ENCODE data around the gene RENBP.
A peak's percentile ranks its signal among the peaks of the same experiment; 100 is the strongest.

The RENBP gene

DNA sequence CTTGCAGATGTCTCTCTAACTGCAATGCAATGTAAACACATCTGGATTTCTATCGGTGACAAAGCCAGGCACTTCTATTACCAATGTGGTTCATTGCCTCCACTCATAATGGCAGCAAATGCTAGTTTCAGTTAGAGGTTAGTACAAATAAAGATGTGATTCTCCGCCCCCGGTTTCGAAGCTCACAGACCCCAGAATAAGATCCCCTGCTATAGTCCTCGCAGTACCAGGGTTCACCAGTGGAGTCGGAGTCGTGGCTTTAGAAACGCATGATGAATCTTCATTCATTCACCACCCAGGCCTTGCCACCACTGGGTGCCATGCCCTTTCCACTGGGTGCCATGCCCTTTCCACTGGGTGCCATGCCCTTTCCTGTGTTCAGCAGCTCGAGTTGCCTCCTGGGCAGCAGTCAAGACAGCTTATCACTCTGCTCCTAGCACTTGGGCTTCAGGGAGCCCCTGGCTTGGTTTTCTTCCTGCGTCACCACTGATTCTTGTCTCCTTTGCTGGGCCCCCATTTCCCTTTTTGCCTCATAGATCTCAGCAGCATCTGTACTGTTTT is 6.1 kb downstream of the RENBP start:
- no peak overlapping the region for H3K27ac ChIP-seq
- no peak for DNase-seq (ENCODE audit: low read depth, low spot score)

DNA sequence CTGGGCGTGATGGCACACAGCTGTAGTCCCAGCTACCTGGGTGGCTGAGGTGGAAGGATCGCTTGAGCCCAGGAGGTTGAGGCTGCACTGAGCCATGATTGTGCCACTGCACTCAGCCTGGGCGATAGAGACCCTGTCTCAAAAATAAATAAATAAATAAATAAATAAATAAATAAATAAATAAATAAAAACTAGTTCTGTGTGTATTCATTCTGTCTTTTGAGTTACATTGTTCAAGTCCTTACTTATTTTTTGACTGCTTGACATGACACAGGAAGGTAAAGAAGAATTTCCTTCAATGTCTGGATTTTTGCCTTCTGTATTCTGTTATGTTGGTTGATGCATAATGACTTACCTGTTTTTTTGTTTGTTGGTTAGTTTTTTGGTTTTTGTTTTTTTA is 7.4 kb downstream of the RENBP start:
- no peak for DNase-seq (ENCODE audit: low read depth, low spot score)
- no peak overlapping the region for H3K27ac ChIP-seq

DNA sequence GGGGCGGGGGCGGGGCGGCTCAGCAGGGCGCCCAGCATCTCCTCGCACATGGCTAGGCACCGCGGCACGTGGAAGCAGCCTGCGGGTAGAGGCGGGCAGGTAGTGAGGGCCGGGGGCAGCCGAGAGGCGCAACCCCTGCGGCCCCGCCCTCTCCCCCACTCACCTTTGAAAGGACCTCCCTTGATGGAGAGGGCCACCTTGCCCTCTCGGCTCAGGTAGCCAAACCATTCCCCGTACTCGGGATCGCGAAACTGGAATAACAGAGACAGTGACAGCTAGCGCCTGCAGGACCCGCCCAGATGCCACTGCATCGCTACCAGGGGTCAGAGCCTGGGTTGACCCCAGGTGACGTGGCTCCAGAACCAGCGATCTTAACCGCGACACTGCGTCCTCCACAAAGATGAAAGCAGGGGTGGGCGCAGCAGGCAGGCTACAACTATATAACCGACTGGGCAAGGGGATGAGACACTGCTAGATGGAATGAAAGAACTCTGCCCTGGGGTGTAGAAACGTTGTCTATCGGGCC is 9.1 kb downstream of the RENBP start:
- no peak for DNase-seq (ENCODE audit: low read depth, low spot score)
- H3K27ac ChIP-seq = no peak overlapping the region

DNA sequence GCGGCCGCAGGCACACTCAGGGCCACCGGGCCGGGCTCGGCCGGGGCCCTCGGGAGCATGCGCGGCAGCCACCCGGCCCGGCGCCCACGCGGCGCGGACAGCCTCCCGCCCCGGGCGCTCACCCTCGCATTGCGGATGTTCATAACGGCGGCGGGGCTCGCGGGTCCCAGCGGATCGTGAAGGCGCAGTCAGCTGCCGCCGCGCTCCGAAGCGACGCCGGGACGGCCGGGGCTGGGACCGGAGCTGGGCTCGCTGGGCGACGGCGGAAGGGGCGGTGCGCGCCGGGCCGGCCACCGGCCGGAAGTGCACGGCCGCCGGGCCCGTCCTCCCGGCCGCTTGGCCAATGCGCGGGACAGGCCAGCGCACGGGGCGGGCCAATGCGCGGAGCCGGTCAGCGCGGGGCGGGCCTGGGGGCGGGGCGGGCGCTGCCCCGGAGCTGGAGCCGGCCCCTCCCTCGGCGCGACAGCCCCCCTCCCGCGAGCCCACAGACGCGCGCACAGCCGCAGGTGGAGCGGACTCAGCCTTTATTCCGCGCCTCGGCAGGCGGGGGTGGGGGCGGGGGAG is 9.6 kb downstream of the RENBP start, which contains the start of gene NAA10:
Gene NAA10 (minus strand): TSS at position 276 of the 564 bp plus-strand sequence. CDS start 133 bp downstream, at position 143.
- no peak for DNase-seq (ENCODE audit: low read depth, low spot score)

DNA sequence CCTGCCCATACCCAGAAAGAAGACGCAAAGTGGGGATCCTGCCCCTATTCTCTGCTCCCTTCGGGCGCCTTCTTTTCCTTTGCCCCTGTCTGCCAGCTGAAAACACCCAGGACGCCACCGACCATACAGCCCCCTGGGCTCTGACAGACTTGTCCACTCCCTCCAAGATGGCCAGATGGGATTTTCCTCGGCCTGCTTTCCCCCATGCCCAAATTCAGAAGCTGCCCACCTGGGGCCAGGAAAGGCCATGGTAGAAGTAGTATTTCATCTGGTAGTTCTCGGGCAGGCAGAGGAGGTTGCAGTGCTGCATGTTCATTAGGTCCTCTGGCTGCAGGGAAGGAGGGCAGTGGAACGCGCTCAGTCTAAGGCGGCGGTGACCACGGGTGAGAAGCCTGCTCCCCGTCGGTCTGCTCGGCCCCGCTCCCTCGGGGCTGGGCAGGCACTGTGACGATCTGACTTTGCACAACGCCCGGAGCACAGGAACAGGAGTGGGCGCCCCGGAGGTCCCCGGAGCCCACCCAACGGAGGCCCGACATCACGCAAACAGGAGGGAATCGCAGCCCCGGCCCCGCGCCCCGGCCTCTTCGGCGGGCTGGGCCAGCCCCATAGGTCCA is 10.2 kb downstream of the RENBP start:
- peak overlapping the region; percentile 43 for H3K27ac ChIP-seq
- DNase-seq (ENCODE audit: low read depth, low spot score) = no peak

More for the DNA sequence above, 9.6 kb downstream of the RENBP start, which contains the start of gene NAA10:
- H3K27ac ChIP-seq = peak within 1 kb of the TSS; percentile 43

DNA sequence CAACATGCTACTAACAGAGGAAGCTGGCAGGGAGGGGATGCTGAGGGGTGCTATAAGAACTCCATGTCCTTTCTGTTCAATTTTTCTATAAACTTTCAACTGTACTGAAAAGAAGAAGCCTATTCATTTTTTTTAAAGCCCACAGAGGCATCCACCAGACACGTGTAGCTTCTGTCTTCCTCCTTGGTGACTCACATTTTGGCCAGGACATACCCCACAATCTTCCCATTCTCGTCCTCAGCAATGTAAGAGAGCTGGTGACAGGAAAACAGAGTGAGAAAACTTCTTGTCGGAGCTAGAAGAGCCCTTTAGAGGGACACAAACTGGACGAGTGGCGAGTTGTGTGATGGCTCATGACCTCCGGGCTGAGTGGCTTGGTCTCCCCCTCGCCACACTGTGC is 10.7 kb downstream of the RENBP start:
- no peak for DNase-seq (ENCODE audit: low read depth, low spot score)
- H3K27ac ChIP-seq = peak overlapping the region; percentile 43

DNA sequence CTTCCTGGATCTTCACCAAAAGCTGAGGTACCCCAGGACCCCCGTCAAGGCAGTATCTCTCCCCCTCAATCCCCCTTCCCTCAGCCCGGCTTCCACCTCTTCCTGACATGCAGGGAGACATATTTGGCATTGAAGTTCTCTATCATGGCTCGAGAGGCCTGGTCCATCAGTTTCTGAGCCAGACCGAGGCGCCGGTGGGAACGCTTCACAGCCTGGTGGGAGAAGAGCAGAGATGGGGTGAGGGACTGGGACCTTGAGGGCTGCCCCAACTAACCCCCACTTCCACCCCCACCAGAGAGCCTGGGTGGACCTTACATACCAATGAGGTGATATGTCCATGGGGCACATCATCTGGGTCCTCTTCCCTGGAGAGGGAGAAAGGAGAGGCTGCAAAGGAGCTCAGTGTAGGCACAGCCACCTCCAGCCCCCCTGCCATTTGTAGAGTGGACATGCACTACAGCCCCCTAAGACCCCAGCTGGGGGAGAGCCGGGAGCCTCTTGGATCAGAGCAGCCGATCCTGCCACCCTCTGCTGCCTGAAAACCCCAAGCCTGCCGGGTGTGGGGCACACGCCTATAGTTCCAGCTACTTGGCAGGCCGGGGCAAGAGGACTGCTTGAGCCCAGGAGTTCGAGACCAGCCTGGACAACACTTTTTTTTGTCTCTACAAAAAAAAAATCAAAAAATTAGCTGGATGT is 12.1 kb downstream of the RENBP start:
- H3K27ac ChIP-seq = no peak overlapping the region
- no peak for DNase-seq (ENCODE audit: low read depth, low spot score)

DNA sequence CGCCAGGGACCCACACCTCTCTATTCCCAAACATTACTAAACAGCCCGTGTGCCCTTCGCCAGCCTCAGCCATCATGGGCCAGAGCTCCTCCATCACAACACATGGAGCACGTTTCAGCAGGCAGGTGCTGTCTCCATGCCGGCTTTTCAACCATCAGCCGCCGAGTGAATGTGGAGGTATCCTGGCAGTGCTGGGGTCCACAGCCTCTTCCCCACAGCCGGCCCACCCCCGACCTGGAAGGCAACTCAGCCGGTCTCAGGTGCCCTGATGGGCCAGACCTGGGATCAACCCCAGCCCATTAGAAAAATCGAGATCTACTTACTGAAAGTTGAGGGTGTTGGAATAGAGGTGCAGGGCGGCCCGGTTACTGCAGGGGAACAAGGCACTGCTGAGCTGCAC is 12.7 kb downstream of the RENBP start:
- no peak for DNase-seq (ENCODE audit: low read depth, low spot score)
- no peak overlapping the region for H3K27ac ChIP-seq

DNA sequence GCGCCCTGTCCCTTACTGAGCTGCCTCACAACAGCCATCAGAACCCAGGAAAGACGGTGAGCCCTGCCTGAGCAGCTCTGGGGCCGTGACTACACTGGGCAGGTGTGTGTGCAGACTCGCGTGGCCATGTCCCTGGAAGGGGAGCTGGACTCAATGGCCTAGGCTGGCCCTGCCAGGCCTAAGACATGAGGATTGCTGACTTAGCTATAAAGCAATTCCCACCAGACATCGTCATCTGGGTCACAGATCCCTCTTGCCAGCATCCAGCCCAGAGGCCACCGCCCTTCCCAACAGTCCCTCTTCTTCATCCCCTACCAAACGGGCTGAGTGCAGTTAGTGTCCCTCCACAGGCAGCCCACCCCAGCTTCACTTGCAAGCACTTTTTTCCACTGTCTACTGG is 13.3 kb downstream of the RENBP start:
- DNase-seq (ENCODE audit: low read depth, low spot score) = no peak
- no peak overlapping the region for H3K27ac ChIP-seq

DNA sequence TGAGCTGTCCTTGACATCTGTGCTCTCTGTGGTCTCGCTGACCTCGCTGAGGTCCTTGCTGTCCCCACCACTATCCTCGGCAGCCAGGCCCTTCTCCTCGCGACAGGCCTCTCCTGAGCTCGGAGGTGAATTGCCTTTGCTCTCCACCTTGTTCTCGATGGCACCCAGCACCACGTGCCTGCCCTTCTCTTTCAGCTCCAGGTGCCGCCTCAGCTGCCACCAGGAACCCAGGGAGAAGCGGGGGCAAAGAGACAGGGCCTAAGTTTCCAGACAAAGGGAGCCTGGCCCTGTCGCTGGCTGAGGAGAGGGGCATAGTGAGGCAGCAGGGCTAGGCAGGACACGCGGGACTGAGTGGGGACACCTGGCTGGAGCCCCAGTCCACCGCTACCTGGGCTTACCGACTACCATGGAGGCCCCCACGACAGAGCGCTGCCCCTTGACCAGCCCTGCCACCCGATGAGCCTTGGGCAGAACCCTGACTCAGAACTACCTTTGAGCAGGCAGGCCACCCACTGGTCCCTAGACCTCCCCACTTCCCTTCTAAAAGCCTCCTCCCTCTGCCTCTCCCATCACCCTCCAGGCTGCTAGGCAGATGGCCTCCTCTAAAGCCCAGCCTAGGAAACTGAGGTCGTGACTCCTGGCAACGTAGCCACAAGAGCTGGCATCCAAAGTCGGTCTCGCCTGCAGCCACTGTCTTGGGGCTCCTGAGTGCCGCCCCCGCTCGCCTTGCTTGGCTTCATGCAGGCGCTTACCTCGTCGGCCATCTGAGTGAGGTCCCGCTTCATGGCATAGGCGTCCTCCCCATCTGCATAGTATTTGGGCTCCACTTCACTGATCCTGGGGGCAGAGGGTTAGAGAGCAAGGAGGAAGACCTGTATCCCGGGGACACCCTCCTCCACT is 14.2 kb downstream of the RENBP start:
- no peak for DNase-seq (ENCODE audit: low read depth, low spot score)
- H3K27ac ChIP-seq = no peak overlapping the region

DNA sequence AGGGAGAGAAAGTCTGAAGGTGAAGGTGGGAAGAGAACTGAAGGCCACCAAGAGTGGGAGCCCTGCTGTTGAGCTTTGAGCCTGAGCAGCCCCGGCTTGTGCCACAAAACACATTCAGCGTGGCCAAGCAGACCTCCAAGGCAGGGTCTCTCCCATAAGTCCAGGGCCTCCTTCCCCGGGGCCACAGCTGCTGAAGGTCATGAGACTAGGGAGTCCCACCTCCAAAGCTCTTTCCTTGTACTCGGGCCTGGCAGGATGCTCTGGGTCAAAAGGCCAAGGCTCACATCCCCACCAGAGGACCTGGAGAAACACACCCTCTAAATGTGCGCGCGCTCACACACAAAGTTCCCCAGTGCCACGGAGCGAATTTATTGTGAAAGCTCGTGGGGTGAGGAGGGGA is 14.9 kb downstream of the RENBP start:
- no peak for DNase-seq (ENCODE audit: low read depth, low spot score)
- H3K27ac ChIP-seq = no peak overlapping the region

DNA sequence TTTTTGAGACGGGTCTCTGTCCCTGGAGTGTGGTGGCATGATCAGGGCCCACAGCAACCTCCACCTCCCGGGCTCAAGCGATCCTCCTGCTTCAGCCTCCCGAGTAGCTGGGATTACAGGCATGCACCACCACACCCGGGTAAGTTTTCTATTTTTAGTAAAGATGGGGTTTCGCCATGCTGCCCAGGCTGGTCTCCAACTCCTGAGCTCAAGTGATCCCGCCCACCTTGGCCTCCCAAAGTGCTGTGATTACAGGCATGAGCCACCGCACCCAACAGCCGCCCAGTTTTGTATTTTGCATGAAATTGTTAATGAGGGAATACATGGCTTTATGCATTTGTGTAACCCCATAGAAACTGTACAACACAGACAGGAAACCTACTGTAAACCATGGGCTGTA is 15.6 kb downstream of the RENBP start:
- H3K27ac ChIP-seq = peak overlapping the region; percentile 91

DNA sequence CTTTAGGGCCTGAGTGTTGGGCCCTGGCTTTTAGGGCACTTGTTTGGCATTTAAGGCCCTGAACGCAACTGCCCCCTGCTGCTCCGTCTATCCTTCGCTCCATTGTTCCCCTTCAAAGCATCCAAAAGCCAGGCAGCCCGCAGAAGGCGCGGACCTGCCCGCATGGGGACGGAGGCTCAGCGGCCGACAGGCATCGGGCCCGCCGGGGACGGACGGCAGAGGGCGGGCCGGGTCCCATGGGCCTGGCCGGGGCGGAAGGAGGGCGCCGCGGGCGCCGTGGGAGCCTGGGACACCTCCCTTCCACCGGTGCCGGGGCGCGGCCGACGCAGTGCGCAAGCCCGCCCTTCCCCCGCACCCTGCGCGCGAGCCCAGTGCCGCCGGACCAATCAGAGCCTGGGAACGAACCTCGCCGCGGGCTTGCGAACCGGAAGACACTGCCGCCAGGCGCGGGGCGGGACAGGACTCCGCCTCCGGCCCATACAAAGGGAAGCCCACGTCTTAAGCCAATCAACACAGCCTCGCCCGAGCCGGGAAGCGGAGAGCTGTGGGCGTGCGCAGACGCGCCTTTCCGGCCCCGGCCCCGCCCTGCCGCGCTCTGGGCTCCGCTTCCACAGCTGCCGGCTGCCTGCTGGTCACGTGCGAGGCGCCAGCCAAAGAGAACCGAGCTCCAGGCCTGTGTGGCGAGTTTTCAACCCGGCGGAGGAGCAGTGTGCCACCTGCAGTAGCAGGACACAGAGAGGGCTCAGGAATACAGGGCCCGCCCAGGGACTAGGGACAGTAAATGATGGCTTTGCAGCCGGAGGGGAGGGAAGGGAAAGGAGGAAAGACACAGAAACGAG is 16.3 kb downstream of the RENBP start:
- peak; percentile 91 for DNase-seq (ENCODE audit: low read depth, low spot score)
- peak overlapping the region; percentile 91 for H3K27ac ChIP-seq

More for the DNA sequence above, 15.6 kb downstream of the RENBP start:
- no peak for DNase-seq (ENCODE audit: low read depth, low spot score)

DNA sequence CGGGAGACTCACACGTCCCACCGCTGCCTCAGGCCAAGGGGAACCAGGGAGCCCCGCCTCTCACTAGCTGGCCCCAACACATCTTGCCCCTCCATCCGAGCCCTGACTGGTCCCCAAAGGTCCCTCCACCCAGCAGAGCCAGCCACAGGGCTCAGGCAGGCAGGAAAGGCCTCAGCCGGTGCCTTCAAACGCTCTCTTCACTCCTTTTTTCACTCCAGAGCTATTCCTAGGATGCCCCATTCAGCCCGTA is 16.8 kb downstream of the RENBP start:
- peak overlapping the region; percentile 91 for H3K27ac ChIP-seq
- DNase-seq (ENCODE audit: low read depth, low spot score) = no peak

DNA sequence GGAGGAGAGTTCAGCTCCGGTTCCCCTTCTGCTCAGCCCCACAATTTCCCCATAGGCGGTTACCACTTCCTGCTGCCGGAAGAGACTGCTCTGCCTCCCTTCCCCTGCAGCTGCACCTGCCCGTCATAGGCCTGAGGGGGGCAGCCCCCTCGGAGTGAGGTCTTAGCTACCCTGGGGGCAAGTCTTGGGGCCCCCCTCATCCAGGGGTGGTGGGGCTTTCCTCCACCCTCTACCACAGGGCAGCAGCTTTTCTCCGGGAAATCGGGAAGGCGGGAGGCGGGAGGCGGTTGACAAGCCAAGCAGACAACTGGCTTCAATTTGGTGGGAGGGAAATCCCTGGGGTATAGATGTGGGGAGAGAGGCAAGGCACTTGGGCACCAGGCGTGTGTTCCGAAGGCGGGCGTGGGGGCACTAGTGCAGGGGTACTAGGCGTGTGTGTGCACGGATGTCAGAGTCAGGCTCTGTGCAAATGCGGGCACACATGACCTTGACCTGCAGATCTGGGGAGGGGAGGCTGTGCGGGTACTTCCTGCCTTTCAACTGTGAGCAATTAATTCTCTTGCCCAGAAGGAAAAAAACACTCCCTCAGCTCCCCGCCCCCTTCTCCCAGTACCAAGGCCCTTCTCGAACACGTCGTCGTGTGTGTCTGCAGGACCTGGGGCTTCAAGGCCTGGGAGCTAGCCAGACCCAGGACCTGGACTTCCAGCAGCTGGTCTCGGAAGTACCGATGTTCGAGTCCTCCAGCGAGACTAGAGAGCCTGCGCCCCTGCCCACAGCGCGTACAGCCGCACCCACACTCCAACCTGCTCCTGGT is 17.4 kb downstream of the RENBP start:
- H3K27ac ChIP-seq = peak overlapping the region; percentile 91
- no peak for DNase-seq (ENCODE audit: low read depth, low spot score)

DNA sequence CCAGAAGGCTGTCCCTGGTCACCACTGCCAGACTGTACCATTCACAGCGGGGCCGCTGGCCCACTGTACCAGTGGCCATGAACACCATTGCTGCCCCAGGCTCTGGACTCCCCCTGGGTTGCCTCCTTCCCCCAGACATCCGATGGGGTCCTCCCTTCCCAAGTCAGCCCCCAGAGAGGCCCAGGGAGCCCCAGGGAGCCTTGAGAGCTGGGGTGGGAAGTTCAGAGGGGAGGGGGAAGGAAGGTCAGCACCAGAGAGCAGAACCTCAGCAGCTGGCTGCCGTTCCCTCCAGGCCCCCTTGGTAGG is 17.9 kb downstream of the RENBP start:
- H3K27ac ChIP-seq = no peak overlapping the region
- DNase-seq (ENCODE audit: low read depth, low spot score) = no peak

DNA sequence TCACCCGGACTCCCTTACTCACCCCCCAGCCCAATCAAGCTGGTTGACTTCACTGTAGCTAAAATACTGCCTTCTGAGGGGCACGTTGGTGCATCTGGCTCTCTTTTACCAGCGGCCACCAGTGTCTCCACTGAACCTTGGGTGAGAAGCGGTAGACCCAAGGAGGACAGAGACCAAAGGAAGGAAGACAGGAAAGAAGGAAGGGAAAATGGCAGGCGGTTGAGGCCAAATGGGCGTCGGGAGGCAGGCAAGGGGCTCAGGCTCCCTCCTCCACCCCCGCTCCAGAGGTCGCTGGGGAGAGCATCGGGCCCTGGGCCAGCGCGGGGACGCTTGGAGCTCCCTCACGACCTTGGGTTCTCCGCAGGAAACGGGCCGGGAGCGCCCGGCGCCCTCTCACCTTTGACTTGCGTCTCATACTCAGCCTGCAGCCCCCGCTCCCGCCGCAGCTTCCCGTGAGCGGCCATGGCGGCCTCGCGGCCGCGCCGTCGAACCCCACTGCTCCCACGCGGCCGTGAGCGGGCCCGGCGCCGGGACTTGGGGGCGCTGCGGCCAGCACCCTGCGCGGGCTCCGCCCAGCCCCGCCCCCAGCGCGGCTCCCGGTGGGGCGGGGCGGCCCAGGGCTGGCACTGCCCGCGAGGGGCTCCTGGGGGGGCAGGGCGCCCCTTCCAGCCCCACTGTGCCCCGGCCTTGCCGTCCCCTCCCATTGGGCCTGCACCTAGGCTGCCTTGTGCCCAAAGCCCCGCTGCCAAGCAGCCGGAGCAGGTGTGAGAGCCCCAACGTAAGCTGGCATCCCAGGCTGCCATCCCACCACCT is 18.5 kb downstream of the RENBP start, which contains the start of gene ARHGAP4:
Gene ARHGAP4 (minus strand): TSS at position 526 of the 813 bp plus-strand sequence. CDS start 62 bp downstream, at position 464.
- DNase-seq (ENCODE audit: low read depth, low spot score) = no peak
- H3K27ac ChIP-seq = peak within 1 kb of the TSS; percentile 91

DNA sequence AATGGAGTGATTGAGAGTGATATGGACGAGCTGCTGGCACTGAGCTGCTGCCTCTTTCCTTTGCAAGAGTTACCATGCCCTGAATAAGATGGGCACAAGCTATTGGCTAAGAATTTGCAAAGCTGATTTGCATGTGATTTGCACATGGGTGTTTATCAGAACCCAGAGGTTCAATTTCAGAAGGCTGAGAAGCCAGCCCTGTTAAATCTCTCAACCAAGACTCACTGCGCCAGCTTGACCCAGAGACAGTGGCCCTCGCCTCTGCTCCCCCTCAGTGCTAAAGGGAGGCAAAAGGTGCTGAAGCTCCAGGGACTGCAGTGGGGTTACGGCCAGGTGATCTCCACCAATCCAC is 19.1 kb downstream of the RENBP start:
- H3K27ac ChIP-seq = no peak overlapping the region
- no peak for DNase-seq (ENCODE audit: low read depth, low spot score)
